MM.1S (cell line): ENCODE measurements around the gene FMN1.

ENCODE experiments used
- DNase-seq: peaks from one replicate; pipeline ENCODE4 v3.0.0-alpha.2; 2015
- H2AFZ ChIP-seq: fragments of 300-600 bp; sonication (generic); 2 replicates; pipeline ENCODE4 v1.6.0; 2016; ENCODE audit warnings: antibody characterized with exemption, low read length
- H3F3A ChIP-seq: fragments of 300-600 bp; sonication (generic); 2 replicates; pipeline ENCODE4 v1.6.1; 2016; ENCODE audit warnings: mild to moderate bottlenecking, antibody characterized with exemption, low read length, moderate library complexity, mixed read lengths; ENCODE audit not compliant: insufficient read depth
- H3K27ac ChIP-seq: fragments of 300-600 bp; sonication (generic); 2 replicates; pipeline ENCODE4 v1.5.1; 2016; ENCODE audit warnings: mild to moderate bottlenecking, low read length
- H3K27me3 ChIP-seq: fragments of 300-600 bp; sonication (generic); replicated peaks from 2 replicates; pipeline ENCODE4 v1.6.0; 2016; ENCODE audit warnings: low read length; ENCODE audit not compliant: insufficient read depth
- H3K36me3 ChIP-seq: fragments of 300-600 bp; sonication (generic); replicated peaks from 2 replicates; pipeline ENCODE4 v1.6.1; 2016; ENCODE audit warnings: mild to moderate bottlenecking, low read length, mixed read lengths; ENCODE audit not compliant: insufficient read depth
- H3K4me1 ChIP-seq: fragments of 300-600 bp; sonication (generic); 2 replicates; pipeline ENCODE4 v1.6.1; 2016; ENCODE audit warnings: low read length, mixed read lengths
- H3K4me2 ChIP-seq: fragments of 300-600 bp; sonication (generic); 2 replicates; pipeline ENCODE4 v1.6.0; 2016; ENCODE audit warnings: low read depth, low read length
- H3K4me3 ChIP-seq: fragments of 300-600 bp; sonication (generic); 2 replicates; pipeline ENCODE4 v1.5.1; 2016; ENCODE audit warnings: low read length, mixed read lengths
- H3K79me2 ChIP-seq: fragments of 300-600 bp; sonication (generic); 2 replicates; pipeline ENCODE4 v1.6.1; 2016; ENCODE audit warnings: mixed run types, low read length, mixed read lengths
- H3K9ac ChIP-seq: fragments of 300-600 bp; sonication (generic); 2 replicates; pipeline ENCODE4 v1.6.1; 2016; ENCODE audit warnings: low read length, mixed read lengths
- H3K9me2 ChIP-seq: fragments of 300-600 bp; sonication (generic); replicated peaks from 2 replicates; pipeline ENCODE4 v1.6.1; 2016; ENCODE audit warnings: mild to moderate bottlenecking, low read length, mixed read lengths; ENCODE audit not compliant: insufficient read depth
- H3K9me3 ChIP-seq: fragments of 300-600 bp; sonication (generic); replicated peaks from 2 replicates; pipeline ENCODE4 v1.6.1; 2016; ENCODE audit warnings: mild to moderate bottlenecking, low read length, mixed read lengths; ENCODE audit not compliant: insufficient read depth
- H4K20me1 ChIP-seq: fragments of 300-600 bp; sonication (generic); 2 replicates; pipeline ENCODE4 v1.6.1; 2016; ENCODE audit warnings: mild to moderate bottlenecking, low read length, moderate library complexity, mixed read lengths; ENCODE audit not compliant: insufficient read depth
- CTCF ChIP-seq: fragments of 300-600 bp; sonication (generic); IDR thresholded peaks from 2 replicates; pipeline ENCODE4 v1.5.1; 2016; ENCODE audit warnings: antibody characterized with exemption, low read length, mixed read lengths
- EZH2 ChIP-seq: fragments of 300-600 bp; sonication (generic); optimal IDR thresholded peaks from 2 replicates; pipeline ENCODE3; 2017; ENCODE audit warnings: low read depth, mild to moderate bottlenecking, antibody characterized with exemption, low read length, mixed read lengths
- EZH2phosphoT487 ChIP-seq: fragments of 300-600 bp; sonication (generic); IDR thresholded peaks from 2 replicates; pipeline ENCODE4 v1.6.1; 2018; ENCODE audit warnings: antibody characterized with exemption, low read length

Gene FMN1

DNA sequence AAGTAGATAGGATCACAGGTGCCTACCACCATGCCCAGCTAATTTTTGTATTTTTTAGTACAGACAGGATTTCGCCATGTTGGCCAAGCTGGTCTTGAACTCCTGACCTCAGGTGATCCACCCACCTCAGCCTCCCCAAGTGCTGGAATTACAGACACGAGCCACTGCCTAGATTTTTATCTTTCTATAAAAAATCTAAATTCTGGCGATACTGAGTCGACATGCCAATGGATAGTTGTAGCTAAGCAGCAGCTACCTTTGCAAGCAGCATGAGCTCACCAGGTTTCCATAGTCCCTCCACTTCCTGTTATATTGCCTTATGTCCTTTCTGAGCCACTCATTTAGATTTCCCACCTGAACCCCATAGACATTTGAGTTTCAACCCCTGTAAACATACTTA lies 13.1 kb upstream of the FMN1 start:
- Histone ChIP-seq H3K36me3 (no peaks in the 10 kb centered on the region), H3F3A (no peaks in the 10 kb centered on the region), H3K27ac (no peak overlapping the region), H3K4me2 (no peak overlapping the region), H3K9me3 (no peaks in the 10 kb centered on the region), H2AFZ (no peak overlapping the region), H3K27me3 (peaks cover 68% of the 10 kb centered on the region), H3K9me2 (no peaks in the 10 kb centered on the region), H4K20me1 (no peaks in the 10 kb centered on the region), H3K4me3 (no peak overlapping the region), H3K79me2 (no peaks in the 10 kb centered on the region), H3K9ac (no peak overlapping the region), H3K4me1 (no peaks in the 10 kb centered on the region)
- TF ChIP-seq CTCF (no peak), EZH2 (no peak), EZH2phosphoT487 (no peak)
- DNase-seq, result no peak

GRCh38 chr15:33206366-33206765 lies 11.9 kb upstream of the FMN1 start:
- peaks cover 65% of the 10 kb centered on the region for H3K27me3 ChIP-seq

GRCh38 chr15:33204926-33205325 lies 10.4 kb upstream of the FMN1 start:
- Histone ChIP-seq H3K9me3 (no peaks in the 10 kb centered on the region), H3K4me1 (peaks cover 15% of the 10 kb centered on the region), H3K4me2 (no peak overlapping the region), H2AFZ (no peak overlapping the region), H3K79me2 (no peaks in the 10 kb centered on the region), H3K36me3 (no peaks in the 10 kb centered on the region), H3K4me3 (no peak overlapping the region), H4K20me1 (no peaks in the 10 kb centered on the region; the same call in 1 of the 2 replicates), H3K9me2 (no peaks in the 10 kb centered on the region), H3K27me3 (peaks cover 61% of the 10 kb centered on the region), H3K27ac (no peak overlapping the region), H3F3A (peaks cover 19% of the 10 kb centered on the region), H3K9ac (no peak overlapping the region)
- TF ChIP-seq EZH2phosphoT487 (no peak), EZH2 (no peak), CTCF (no peak)
- DNase-seq, result no peak

More at GRCh38 chr15:33206366-33206765, 11.9 kb upstream of the FMN1 start:
- no peak for DNase-seq
- no peak overlapping the region for H2AFZ ChIP-seq
- no peak overlapping the region for H3K4me3 ChIP-seq
- TF ChIP-seq CTCF (no peak), EZH2phosphoT487 (no peak), EZH2 (no peak)
- no peaks in the 10 kb centered on the region; the same call in 1 of the 2 replicates for H4K20me1 ChIP-seq
- H3K4me2 ChIP-seq, result no peak overlapping the region
- peaks cover 12% of the 10 kb centered on the region for H3F3A ChIP-seq
- no peak overlapping the region for H3K9ac ChIP-seq
- H3K79me2 ChIP-seq, result no peaks in the 10 kb centered on the region
- no peaks in the 10 kb centered on the region for H3K9me2 ChIP-seq
- no peaks in the 10 kb centered on the region for H3K9me3 ChIP-seq
- peaks cover 5% of the 10 kb centered on the region for H3K4me1 ChIP-seq
- H3K36me3 ChIP-seq, result no peaks in the 10 kb centered on the region
- H3K27ac ChIP-seq, result no peak overlapping the region
